ENCODE results near the gene EPRS1.
"Not testable (repeated sequence)": the region's sequence is repeated elsewhere in the genome, so short reads cannot be mapped to it uniquely, and the experiment has no call there.

Gene EPRS1

DNA sequence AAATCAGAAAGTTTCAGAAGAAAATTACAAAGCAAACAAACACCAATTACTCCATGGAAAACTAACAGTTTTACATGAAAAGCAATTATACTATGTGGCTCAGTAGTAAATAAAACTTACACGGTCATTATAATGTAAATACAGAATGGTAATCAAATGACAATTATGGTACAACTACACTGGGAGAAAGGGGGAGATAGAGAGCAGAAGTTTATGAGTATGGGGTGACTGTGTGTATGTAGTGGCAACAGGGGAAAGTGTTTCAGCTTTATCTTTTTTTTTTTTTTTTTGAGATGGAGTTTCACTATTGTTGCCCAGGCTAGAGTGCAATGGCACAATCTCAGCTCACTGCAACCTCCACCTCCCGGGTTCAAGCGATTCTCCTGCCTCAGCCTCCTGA lies 8.5 kb downstream of the EPRS1 start:
- not testable (repeated sequence) for DNase-seq

DNA sequence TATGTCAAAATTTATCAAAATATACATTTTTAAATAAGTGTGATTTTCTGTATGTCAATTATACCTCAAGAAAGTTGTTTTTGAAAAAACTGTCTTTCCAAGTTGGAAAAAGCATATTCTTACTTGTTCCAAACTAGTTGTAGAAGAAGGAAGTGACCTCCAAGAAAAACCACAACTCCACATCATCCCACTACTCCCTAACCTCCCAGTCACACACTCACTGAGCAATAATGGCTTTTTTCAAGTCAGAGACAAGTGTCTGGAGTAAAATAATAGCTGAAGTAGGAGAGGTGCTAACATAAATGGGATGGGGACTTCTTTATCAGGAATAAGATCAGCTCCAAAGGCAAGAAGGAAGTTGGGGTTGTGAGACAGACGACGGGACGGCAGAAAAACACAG lies 13.4 kb downstream of the EPRS1 start:
- DNase-seq, result no peak

DNA sequence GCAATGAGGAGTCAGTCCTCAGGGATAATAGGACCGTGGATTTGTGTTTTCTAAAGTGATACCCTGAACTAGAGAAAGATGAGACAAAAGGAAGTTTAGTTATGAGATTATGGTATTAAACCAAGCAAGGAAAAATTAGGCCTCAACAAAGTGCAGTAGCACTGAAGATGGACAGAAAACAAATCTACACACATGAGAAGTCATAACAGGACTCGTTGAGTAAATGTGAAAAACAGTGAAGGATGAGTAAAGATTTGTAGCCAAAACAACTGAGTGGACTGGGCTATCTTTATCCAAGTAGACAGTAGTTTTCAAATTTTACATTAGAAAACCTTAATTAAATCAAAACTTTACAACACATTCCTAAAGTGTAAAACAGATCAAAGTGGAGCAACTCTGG lies 15.0 kb downstream of the EPRS1 start:
- no peak for DNase-seq

DNA sequence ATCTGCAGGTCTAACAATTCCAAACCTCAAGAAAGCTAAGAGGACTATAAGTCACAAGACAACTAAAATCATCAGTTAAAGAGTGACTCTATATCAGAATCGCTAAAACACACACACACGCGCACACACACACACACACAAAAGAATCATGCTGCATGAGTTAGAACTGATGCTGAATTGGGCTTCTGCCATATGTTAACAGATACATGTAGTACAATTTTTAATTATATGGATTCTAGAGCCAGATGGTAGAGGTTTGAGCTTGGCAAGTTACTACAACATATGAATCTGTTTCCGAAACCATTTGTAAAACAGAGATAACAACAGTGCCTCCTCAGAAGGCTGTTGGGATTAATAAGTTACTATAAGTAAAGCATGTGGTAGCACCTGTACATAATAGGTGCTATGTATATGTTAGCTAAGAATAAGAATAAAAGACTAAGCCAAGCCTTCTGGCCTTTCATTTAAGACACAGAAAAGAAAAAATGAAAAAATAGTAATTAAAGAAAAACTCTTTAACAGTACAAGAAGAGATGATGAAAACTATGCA lies 17.9 kb downstream of the EPRS1 start:
- DNase-seq, result no peak

DNA sequence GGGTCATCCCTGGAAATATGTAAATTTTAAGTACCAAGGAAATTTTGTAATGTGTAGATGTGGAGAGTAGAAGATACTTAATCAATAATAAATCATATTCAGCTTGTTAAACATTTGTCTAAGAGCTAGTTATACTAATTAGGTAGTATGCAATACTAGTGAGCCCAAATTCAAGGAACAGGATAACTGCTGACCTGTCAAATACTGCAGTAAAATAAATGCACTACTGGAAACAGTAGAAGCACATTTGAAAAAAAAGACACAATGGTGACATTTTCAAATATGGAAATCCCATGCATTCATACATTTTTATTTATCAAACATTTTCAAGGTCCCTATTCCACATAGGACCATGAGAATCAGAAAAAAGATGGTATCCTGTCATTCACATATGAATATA lies 27.2 kb downstream of the EPRS1 start:
- DNase-seq, result no peak

DNA sequence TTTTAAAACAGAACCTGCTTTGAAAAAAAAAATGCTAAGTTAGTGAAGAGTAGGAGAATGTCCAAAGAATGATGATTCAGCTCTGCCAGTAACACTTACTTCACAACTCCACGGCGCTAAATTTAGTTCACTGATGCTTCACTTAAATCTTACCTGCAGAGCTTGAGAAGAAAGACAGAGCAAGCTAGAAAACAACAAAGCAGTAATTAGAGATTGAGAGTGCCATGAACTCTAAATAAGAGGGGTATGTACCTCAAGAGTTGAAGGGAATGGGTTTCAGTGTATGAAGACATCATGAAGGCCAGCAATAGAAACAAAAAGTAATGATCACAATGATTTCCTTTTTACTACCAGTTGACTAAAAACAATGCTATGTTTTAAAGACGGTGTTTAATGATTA lies 32.8 kb downstream of the EPRS1 start:
- no peak for DNase-seq

DNA sequence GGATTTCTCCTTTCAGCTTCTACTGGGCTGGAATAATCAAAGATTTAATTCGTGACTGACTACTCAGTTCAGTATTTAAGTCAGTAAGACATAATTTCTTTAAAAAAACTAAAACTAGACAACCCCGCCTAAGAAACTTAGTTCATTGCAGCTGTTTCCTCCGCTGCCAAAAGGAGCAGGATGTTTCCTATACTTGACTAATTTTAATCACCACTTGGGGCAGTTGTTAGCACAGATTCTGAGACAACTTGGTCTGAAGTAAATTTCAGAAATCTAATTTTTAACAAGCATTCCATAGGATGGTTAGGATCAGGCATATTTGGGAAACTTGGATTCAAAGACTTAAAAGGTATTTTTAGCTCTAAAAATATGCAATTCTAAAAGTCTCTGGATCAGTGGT lies 34.0 kb downstream of the EPRS1 start:
- no peak for DNase-seq

DNA sequence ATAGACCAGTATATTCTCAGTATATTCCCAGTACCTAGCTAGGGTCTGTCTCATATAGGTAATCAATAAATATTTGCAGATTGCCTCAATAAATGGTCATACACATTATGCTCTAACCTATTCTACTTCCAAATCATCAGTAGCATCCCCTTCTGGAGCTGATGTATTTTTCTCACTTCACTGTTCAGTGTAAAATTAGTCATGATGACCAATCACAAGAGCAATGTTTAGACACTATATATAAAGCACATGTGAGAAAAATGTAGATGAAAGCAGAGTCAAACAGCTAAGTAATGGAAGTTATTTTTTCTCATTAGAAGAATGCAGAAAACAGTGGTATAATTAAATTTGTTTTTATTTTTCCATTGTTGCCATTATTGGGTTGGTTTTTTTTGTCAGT lies 34.7 kb downstream of the EPRS1 start:
- no peak for DNase-seq

DNA sequence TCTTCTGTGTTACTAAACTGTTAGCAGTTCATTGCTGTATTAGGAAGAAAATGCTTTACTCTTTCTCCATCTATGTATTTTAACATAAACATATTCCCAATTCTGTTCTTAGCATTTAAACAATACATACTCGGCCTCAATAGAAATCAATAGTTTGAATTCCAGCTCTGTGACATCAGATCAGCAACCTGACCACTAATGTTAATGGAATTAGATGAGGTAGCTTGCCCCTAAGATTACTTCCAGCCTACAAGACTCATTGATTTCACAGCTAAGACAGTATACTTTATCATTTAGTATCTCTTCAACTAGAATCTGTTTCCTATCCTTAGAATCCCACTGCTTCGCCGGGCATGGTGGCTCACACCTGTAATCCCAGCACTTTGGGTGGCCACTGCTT lies 38.9 kb downstream of the EPRS1 start:
- no peak for DNase-seq

DNA sequence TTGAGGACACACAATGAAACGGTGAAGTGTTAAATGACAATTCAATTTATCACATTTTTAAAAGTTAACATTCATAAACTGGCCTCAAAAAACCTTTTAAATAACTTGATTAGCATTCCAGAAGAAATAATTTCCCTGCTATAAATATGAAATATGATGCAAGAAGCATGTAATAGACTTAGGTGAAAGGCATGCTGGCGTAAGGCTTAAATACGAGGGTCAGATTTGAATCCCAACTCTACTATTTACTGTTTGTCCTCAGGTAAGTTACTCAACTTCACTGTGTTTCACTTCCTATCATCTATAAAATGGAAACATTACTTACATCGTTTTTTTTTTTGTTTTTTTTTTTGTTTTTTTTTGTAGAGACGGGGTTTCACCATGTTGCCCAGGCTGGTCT lies 40.8 kb downstream of the EPRS1 start:
- no peak for DNase-seq

DNA sequence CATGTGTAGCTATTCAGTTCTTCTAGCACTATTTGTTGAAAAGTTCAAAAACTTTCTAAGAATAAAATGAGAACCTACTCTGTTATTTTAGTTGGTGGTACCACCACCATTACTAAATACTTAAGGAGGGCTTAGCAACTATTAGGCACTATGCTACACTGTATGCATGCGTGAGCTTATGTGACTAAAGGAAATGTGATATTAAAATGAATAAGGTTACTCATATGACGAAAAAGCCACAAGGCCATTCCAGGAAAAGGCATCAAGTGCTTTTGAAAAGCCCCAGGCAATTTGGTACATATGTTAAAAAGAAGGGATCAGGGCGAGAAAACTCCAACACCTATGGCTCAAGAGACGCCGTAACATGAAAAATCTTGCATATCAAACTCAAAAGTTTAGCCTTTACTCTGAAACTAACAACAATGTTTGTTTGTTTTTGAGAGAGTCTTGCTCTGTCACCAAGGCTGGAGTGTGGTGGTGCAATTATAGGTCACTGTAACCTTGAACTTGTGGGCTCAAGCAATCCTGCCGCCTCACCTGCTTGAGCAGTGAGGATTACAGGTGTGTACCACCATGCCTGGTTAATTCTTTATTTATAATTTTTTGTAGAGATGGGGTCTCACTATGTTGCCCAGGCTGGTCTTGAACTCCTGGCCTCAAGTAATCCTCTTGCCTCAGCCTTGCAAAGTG lies 42.5 kb downstream of the EPRS1 start:
- DNase-seq, result no peak

DNA sequence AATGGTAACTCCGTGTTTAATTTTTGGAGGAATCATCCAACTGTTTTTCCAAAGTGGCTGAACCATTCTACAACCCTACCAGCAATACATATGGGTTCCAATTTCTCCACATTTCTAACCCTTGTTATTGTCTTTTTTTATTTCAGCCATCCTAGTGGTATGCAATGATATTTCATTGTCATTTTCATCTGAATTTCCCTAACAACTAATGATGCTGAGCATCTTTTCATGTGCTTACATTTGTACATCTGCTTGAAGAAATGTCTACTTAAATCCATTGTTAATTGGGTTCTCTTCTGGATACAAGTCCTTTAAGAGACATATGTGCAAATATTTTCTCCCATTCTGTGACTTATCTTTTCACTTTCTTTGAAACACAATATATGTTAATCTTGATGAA lies 43.3 kb downstream of the EPRS1 start:
- no peak for DNase-seq

DNA sequence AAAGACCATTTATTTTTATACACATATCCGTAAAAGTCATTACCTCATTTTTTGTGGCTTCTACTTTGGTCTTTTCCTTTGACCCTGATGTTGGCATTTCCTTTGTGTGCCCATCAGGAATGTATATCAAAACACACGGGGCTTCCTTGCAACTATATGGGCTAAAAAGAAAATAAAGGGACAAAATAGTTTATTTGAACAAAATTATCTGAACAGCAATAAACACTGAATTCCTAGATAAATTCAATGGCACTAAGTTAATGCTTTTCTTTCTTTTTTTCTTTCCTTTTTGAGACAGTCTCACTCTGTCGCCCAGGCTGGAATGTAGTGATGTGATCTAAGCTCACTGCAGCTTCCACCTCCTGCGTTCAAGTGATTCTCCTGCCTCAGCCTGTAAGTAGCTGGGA lies 45.2 kb downstream of the EPRS1 start:
- DNase-seq, result no peak

DNA sequence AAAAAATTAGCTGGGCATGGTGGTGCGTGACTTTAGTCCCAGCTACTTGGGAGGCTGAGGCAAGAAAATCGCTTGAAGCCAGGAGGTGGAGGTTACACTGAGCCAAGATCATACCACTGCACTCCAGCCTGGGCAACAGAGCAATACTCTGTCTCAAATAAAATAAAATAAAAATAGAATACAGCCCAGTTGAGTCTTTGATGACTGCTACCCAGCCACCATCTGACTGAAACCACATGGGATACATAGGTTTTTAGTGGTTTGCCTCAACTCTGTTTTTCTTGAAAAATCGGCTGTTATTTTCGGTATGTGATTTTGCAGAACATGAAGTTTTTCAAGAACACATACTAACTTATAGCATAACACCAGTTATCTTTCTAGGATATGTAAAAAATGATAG lies 46.5 kb downstream of the EPRS1 start:
- DNase-seq, result no peak
